ENCODE data around the gene PRTN3.

- TF ChIP-seq CTCF (IDR thresholded peaks at IDR 0.05) (no peak), EZH2 (IDR thresholded peaks at IDR 0.05) (no peak), EZH2phosphoT487 (IDR thresholded peaks at IDR 0.05) (no peak)
These were observed 43.9 kb upstream of the PRTN3 start, which contains the start of gene PTBP1 for GRCh38 chr19:796692-797527.

Measured in neural progenitor cell (in vitro differentiated cells).